HepG2 (cell line): ENCODE measurements around the gene RERE. TPM values are rescaled to one million over a fixed set of nuclear protein-coding genes. Genes with fewer than 3 reads are reported as not detected.
"Not testable (repeated sequence)": the region's sequence is repeated elsewhere in the genome, so short reads cannot be mapped to it uniquely, and the experiment has no call there.

Experiments used
- ATAC-seq: fragments of 200-7000 bp; cut with Tn5 transposase; 3 replicates; pipeline ENCODE4 v1.9.1; 2020; ENCODE audit warnings: mild to moderate bottlenecking, moderate library complexity
- BruUV-seq: library from RNA; stranded (reverse); fragments of 400-500 nt; replicated peaks from 2 replicates; lab custom pipeline; 2021; lab: Mats Ljungman, UMichigan
- CTCF ChIA-PET: fragments of 300-600 bp; formaldehyde crosslinking; extraction: SDS; loops from one replicate; lab custom pipeline; 2021; ENCODE audit warnings: low total read pairs, inconsistent platforms, low intra/inter-chr PET ratio; lab: Yijun Ruan, JAX
- POLR2A ChIA-PET: fragments of 350-600 bp; sonication (Branson Sonifier 250); formaldehyde crosslinking; loops from one replicate; lab custom pipeline; 2020; ENCODE audit warnings: antibody characterized with exemption, inconsistent platforms; lab: Yijun Ruan, JAX
- DNase-seq: peaks from one replicate; pipeline ENCODE4 v3.0.0-alpha.2; 2015; ENCODE audit warnings: low spot score
- FAIRE-seq: peaks from 3 replicates; lab custom pipeline; 2011; peaks lifted over from hg19 to GRCh38; lab: Jason Lieb, UNC
- H2AFZ ChIP-seq: one replicate; pipeline ENCODE4 v1.6.1; 2011; ENCODE audit warnings: low read length, inconsistent platforms
- H3K27ac ChIP-seq: fragments of 300-600 bp; 3 replicates; pipeline ENCODE4 v1.8.0; 2011; ENCODE audit warnings: mixed run types, mild to moderate bottlenecking, mixed read lengths, low read length, inconsistent platforms; ENCODE audit not compliant: insufficient read depth; ENCODE audit errors: extremely low read length
- H3K27me3 ChIP-seq, 2 experiments: fragments of 200-600 bp in 1 of 2; 2 replicates in 1 of 2; 3 replicates in 1 of 2; pipeline versions ENCODE4 v1.6.0 to v1.8.0; 2011; ENCODE audit warnings: low read length in 2 of 2, mild to moderate bottlenecking in 2 of 2, moderate library complexity in 2 of 2, inconsistent platforms in 1 of 2; ENCODE audit not compliant: insufficient read depth in 2 of 2, control insufficient read depth in 1 of 2
- H3K36me3 ChIP-seq, 2 experiments: fragments of 200-600 bp in 1 of 2; replicated peaks in 1 of 2; 2 replicates in 1 of 2; 3 replicates in 1 of 2; pipeline versions ENCODE4 v1.5.1 to v1.8.0; 2011; ENCODE audit warnings: low read length in 2 of 2, inconsistent platforms in 1 of 2; ENCODE audit not compliant: insufficient read depth in 2 of 2, control insufficient read depth in 1 of 2
- H3K4me1 ChIP-seq: 2 replicates; pipeline ENCODE4 v1.5.1; 2012; ENCODE audit warnings: low read length, inconsistent platforms; ENCODE audit not compliant: insufficient read depth
- H3K4me2 ChIP-seq: 2 replicates; pipeline ENCODE4 v1.6.0; 2011; ENCODE audit warnings: low read depth, low read length, inconsistent platforms
- H3K4me3 ChIP-seq, 3 experiments: fragments of 200-600 bp in 1 of 3; sonication (generic), shearing (Covaris generic) in 1 of 3; replicated peaks in 1 of 3; 2 replicates each; pipeline ENCODE4 v1.5.1; 2011 to 2016; ENCODE audit warnings: low read length in 3 of 3, inconsistent platforms in 2 of 3, low read depth in 2 of 3, mild to moderate bottlenecking in 2 of 3, control low read depth in 1 of 3, mixed read lengths in 1 of 3; ENCODE audit not compliant: insufficient read depth in 1 of 3
- H3K79me2 ChIP-seq: one replicate; pipeline ENCODE4 v1.6.1; 2011; ENCODE audit warnings: low read length, inconsistent platforms; ENCODE audit not compliant: insufficient read depth
- H3K9ac ChIP-seq: 2 replicates; pipeline ENCODE4 v1.6.0; 2011; ENCODE audit warnings: mild to moderate bottlenecking, low read depth, low read length, inconsistent platforms; ENCODE audit not compliant: insufficient read depth
- H3K9me3 ChIP-seq: 2 replicates; pipeline ENCODE4 v1.5.1; 2012; ENCODE audit warnings: mild to moderate bottlenecking, low read length
- H4K20me1 ChIP-seq: 2 replicates; pipeline ENCODE4 v1.6.0; 2011; ENCODE audit warnings: inconsistent platforms, mild to moderate bottlenecking, low read length, moderate library complexity; ENCODE audit not compliant: insufficient read depth
- WGBS: methylation state at CpG from one replicate; pipeline ENCODE4 v1.1.6; 2017; ENCODE audit warnings: low lambda C conversion rate; 5-methylcytosine and 5-hydroxymethylcytosine counted together
- in situ Hi-C: cut with HindIII; loops from 2 replicates; pipeline ENCODE4 v1.10.0; 2017; ENCODE audit warnings: low pct_unique_long_range_greater_than_20kb; ENCODE audit not compliant: extremely low pct_ligation_motif_present
- intact Hi-C: fragments of 100-400 bp; cut with micrococcal nuclease; formaldehyde crosslinking; loops from one replicate; pipeline ENCODE4 v1.10.0; 2022; ENCODE audit not compliant: unreplicated experiment
- polyA plus RNA-seq, 8 experiments: library from polyadenylated mRNA; depleted of rRNA in 3 of 8; stranded (reverse) in 7 of 8; unstranded in 1 of 8; fragments of >200 nt; fragmentation: Illumina TruSeq in 4 of 8; extraction: Trizol in 4 of 8; gene quantifications; 2 replicates each; pipeline versions ENCODE4 v1.2.1 to v1.2.3, GENCODE V29; 2011 to 2016; ENCODE audit warnings: low read depth in 4 of 8, missing spikeins in 1 of 8, mixed read lengths in 1 of 8; ENCODE audit not compliant: insufficient read depth in 1 of 8
- total RNA-seq, 5 experiments: library from RNA; depleted of rRNA; stranded (reverse); fragments of >200 nt; fragmentation: Illumina TruSeq; extraction: Trizol; gene quantifications; 2 replicates each; pipeline ENCODE4 v1.2.3, GENCODE V29; 2016; ENCODE audit warnings: low read depth in 1 of 5

RERE gene
- total and polyA plus RNA-seq, 2 of the 13 experiments (the other 11 are each of a cell fraction or from before 2014, with no cell fraction given), result 18.3 to 21.9 TPM

DNA sequence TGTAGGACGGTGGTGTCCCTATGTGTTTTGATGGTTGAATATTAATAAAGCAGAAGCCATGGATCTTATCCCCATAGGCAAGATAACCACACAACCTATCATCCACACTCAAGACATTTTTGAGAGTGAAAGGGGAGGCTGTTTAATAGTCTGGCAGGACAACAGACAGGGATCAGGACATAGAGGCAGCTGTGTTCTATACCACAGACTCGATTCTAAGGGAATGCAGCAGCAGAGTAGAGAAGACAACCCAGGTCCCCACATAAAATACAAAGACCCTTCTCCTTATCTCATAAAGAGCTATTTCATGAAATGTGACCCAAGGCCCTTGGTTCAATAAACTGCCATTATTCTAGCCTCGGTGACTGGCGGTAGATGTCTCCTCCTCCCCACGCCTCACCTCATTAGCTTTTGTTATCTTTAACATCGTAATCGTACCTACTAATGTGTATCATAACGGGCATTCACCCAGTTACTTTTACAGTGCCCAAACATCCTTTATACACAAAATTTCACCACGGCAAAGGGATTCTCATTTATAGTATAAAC lies 196.3 kb downstream of the RERE start:
- CTCF ChIA-PET, POLR2A ChIA-PET, FAIRE-seq: not testable (repeated sequence)

DNA sequence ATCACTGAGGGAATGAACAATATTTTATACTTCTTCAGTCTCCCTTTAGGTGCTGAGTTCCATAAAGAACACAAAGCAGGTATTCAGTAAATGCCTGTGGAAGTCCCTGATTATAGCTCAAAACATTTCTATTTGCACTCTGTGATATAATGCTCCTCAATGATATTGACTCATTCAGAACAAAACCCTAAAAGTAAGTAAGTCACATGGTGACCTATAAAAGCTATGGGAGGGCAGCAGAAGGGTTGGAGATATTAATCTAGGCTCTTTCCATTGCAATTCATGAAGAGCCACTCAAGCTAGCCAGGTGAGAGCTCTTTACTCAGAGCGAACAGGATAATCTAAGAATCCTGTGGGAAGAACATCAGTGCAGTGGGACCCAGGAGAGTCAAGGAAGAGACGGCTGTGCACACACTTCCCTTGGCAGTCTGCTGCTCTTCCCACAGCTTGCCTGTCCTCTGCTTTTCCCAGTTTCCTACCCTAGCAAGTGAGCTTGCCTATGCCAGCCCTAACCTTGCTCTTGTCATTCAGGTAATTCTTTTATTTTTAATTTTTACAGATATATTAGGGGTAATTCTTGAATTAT lies 197.4 kb downstream of the RERE start:
- H3K4me2 ChIP-seq, H3K4me3 ChIP-seq, ATAC-seq, CTCF ChIA-PET, DNase-seq, H3K27me3 ChIP-seq, H3K4me1 ChIP-seq, H3K9ac ChIP-seq, H3K36me3 ChIP-seq, POLR2A ChIA-PET, H3K9me3 ChIP-seq, BruUV-seq, H2AFZ ChIP-seq, FAIRE-seq, H3K27ac ChIP-seq, in situ Hi-C loops: not testable (repeated sequence)
- intact Hi-C loops, result loop anchor here (5.0 kb wide), 1 partner anchor 52 kb away; no protein-coding TSS in a partner anchor
- 89% methylated on average over 2 of the region's 2 CpGs for WGBS
- Histone ChIP-seq H3K79me2 (peaks cover 65% of the 10 kb centered on the region), H4K20me1 (peaks cover 24% of the 10 kb centered on the region)

More for the DNA sequence above, 196.3 kb downstream of the RERE start:
- peaks cover 65% of the 10 kb centered on the region for H3K79me2 ChIP-seq
- H2AFZ ChIP-seq, ATAC-seq, H3K9ac ChIP-seq, H3K4me1 ChIP-seq, DNase-seq, H3K36me3 ChIP-seq, H3K27me3 ChIP-seq, H3K27ac ChIP-seq, H3K4me2 ChIP-seq, H3K9me3 ChIP-seq, BruUV-seq, H3K4me3 ChIP-seq, in situ Hi-C loops: not testable (repeated sequence)
- H4K20me1 ChIP-seq, result peaks cover 26% of the 10 kb centered on the region; the same call in 1 of the 2 replicates
- 97% methylated on average over 9 of the region's 9 CpGs for WGBS
- intact Hi-C loops, result loop anchor here (5.0 kb wide), 1 partner anchor 51 kb away; no protein-coding TSS in a partner anchor

DNA sequence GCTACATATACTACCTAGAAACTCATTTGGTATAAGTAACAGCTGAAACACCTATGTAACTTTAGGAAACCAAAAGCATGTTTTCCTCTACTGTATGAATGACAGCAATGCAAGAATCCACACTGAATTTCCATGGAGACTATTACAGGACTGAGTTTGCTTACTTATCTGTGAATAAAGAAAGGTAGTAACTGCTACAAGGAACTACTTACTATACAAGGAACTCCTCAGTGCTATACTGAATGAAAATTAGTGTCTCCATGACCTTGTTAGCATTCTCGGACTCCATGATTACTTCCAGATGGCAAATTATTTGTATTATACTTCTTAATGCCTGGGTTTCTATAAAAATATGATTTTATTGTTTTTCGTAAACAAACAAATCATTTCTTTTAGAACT lies 198.0 kb downstream of the RERE start:
- intact Hi-C loops, in situ Hi-C loops, H3K36me3 ChIP-seq, CTCF ChIA-PET, FAIRE-seq, H3K27me3 ChIP-seq, H3K4me3 ChIP-seq, H3K4me1 ChIP-seq, H3K4me2 ChIP-seq, H3K9ac ChIP-seq, DNase-seq, H3K9me3 ChIP-seq, H3K27ac ChIP-seq, POLR2A ChIA-PET, ATAC-seq, H2AFZ ChIP-seq, BruUV-seq: not testable (repeated sequence)
- 72% methylated on average over 2 of the region's 2 CpGs for WGBS
- peaks cover 62% of the 10 kb centered on the region for H3K79me2 ChIP-seq
- H4K20me1 ChIP-seq, result peaks cover 24% of the 10 kb centered on the region

DNA sequence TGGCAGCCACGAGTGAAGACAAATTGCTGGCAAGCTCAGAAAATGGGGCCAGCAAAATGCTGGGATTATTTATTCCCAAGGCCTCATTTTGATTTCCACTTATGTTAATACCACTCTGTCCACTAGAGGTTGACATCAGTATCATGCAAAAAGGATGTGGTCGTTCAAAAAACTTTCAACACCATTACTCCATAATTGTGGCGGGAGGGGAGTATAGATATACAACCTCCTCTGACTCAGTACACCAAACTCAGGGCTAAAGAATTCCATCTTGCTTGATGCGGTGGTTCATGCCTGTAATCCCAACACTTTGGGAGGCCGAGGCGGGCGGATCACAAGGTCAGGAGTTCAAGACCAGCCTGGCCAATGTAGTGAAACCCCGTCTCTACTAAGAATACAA lies 200.6 kb downstream of the RERE start:
- POLR2A ChIA-PET, intact Hi-C loops: not testable (repeated sequence)

More for the DNA sequence above, 200.6 kb downstream of the RERE start:
- FAIRE-seq, H2AFZ ChIP-seq, BruUV-seq, ATAC-seq, H3K27me3 ChIP-seq, H3K36me3 ChIP-seq, H3K4me1 ChIP-seq, H3K27ac ChIP-seq, H3K9ac ChIP-seq, H3K4me2 ChIP-seq, DNase-seq, H3K9me3 ChIP-seq, in situ Hi-C loops, H3K4me3 ChIP-seq: not testable (repeated sequence)
- Histone ChIP-seq H3K79me2 (peaks cover 50% of the 10 kb centered on the region), H4K20me1 (peaks cover 17% of the 10 kb centered on the region)
- CTCF ChIA-PET, result interaction anchor here (1.2 kb wide), 1 partner anchor 110 kb away, joined by 3 read pairs; no protein-coding TSS in a partner anchor
- WGBS, result 97% methylated on average over 8 of the region's 8 CpGs
